GM23338 (cell line): ENCODE results near the gene CD300A. TPM values are rescaled to one million over a fixed set of nuclear protein-coding genes. Genes with fewer than 3 reads are reported as not detected.

Source experiments
- ATAC-seq: fragments of 200-7000 bp; cut with Tn5 transposase; 3 replicates; pipeline ENCODE4 v1.9.1; 2020
- DNase-seq: peaks from one replicate; pipeline ENCODE4 v3.0.0-alpha.2; 2015; ENCODE audit warnings: low spot score
- H2AFZ ChIP-seq: fragments of 200-600 bp; sonication (generic); 2 replicates; pipeline ENCODE4 v1.8.0; 2016; ENCODE audit warnings: antibody characterized with exemption, mild to moderate bottlenecking, moderate library complexity
- H3F3A ChIP-seq: fragments of 200-600 bp; sonication (generic); replicated peaks from 2 replicates; pipeline ENCODE4 v1.8.0; 2017; ENCODE audit warnings: antibody characterized with exemption, mixed run types, low read depth
- H3K27ac ChIP-seq: fragments of 200-600 bp; sonication (generic); 2 replicates; pipeline ENCODE4 v1.6.1; 2016; ENCODE audit warnings: low read depth
- H3K27me3 ChIP-seq: fragments of 200-600 bp; sonication (generic); 2 replicates; pipeline ENCODE4 v1.8.0; 2016; ENCODE audit warnings: mild to moderate bottlenecking, mixed run types, moderate library complexity; ENCODE audit not compliant: insufficient read depth
- H3K36me3 ChIP-seq: fragments of 200-600 bp; sonication (generic); 2 replicates; pipeline ENCODE4 v1.8.0; 2016; ENCODE audit warnings: mild to moderate bottlenecking; ENCODE audit not compliant: insufficient read depth
- H3K4me1 ChIP-seq: fragments of 200-600 bp; sonication (generic); 2 replicates; pipeline ENCODE4 v1.8.0; 2016; ENCODE audit warnings: mild to moderate bottlenecking, moderate library complexity; ENCODE audit not compliant: insufficient read depth
- H3K4me2 ChIP-seq: fragments of 200-600 bp; sonication (generic); 2 replicates; pipeline ENCODE4 v1.7.1; 2017; ENCODE audit warnings: mixed run types
- H3K4me3 ChIP-seq: fragments of 200-600 bp; sonication (generic); 2 replicates; pipeline ENCODE4 v1.6.1; 2016; ENCODE audit warnings: mixed run types
- H3K79me2 ChIP-seq: fragments of 200-600 bp; sonication (generic); replicated peaks from 2 replicates; pipeline ENCODE4 v1.8.0; 2017; ENCODE audit warnings: mild to moderate bottlenecking; ENCODE audit not compliant: insufficient read depth
- H3K9me2 ChIP-seq: fragments of 200-600 bp; sonication (generic); 2 replicates; pipeline ENCODE4 v1.8.0; 2017; ENCODE audit not compliant: insufficient read depth
- H4K20me1 ChIP-seq: fragments of 200-600 bp; sonication (generic); replicated peaks from 2 replicates; pipeline ENCODE4 v1.8.0; 2017; ENCODE audit warnings: mild to moderate bottlenecking; ENCODE audit not compliant: insufficient read depth
- H3K27ac Mint-ChIP-seq: 2 replicates; pipeline ENCODE4 v1.8.0; 2020; ENCODE audit warnings: inconsistent platforms, mild to moderate bottlenecking, moderate library complexity, mixed read lengths
- H3K27me3 Mint-ChIP-seq: 3 replicates; pipeline ENCODE4 v1.8.0; 2022; ENCODE audit warnings: low read depth, mild to moderate bottlenecking, moderate library complexity, mixed read lengths, inconsistent platforms; ENCODE audit not compliant: insufficient read depth, poor library complexity
- H3K36me3 Mint-ChIP-seq: 3 replicates; pipeline ENCODE4 v1.8.0; 2021; ENCODE audit warnings: low read depth, mild to moderate bottlenecking, inconsistent platforms, moderate library complexity, mixed read lengths
- H3K4me1 Mint-ChIP-seq: 3 replicates; pipeline ENCODE4 v1.8.0; 2020; ENCODE audit warnings: mild to moderate bottlenecking, inconsistent platforms, mixed read lengths
- H3K4me3 Mint-ChIP-seq: 3 replicates; pipeline ENCODE4 v1.8.0; 2021; ENCODE audit warnings: moderate library complexity, mild to moderate bottlenecking, inconsistent platforms, mixed read lengths
- H3K9me3 Mint-ChIP-seq: 3 replicates; pipeline ENCODE4 v1.8.0; 2020; ENCODE audit warnings: moderate library complexity, mild to moderate bottlenecking, inconsistent platforms, mixed read lengths
- CREB1 ChIP-seq: fragments of 250-450 bp; sonication (Bioruptor Pico); IDR thresholded peaks from 2 replicates; pipeline ENCODE4 v1.5.0; 2020; ENCODE audit warnings: low read depth, mild to moderate bottlenecking, moderate library complexity
- CTCF ChIP-seq, 2 experiments: fragments of 200-600 bp in 1 of 2; sonication (generic) in 1 of 2; conservative IDR thresholded peaks; 2 replicates each; pipeline versions ENCODE4 v1.5.1 to v1.6.1; 2016 to 2017; ENCODE audit warnings: antibody characterized with exemption in 2 of 2, low read depth in 2 of 2, mild to moderate bottlenecking in 2 of 2, moderate library complexity in 1 of 2
- EZH2phosphoT487 ChIP-seq: fragments of 200-600 bp; sonication (generic); IDR thresholded peaks from one replicate; pipeline ENCODE4 v1.8.1; 2018; ENCODE audit warnings: antibody characterized with exemption; ENCODE audit not compliant: unreplicated experiment
- NANOG ChIP-seq: IDR thresholded peaks from 2 replicates; pipeline ENCODE4 v1.6.1; 2016; ENCODE audit warnings: antibody characterized with exemption, borderline replicate concordance
- POLR2AphosphoS5 ChIP-seq: IDR thresholded peaks from 2 replicates; pipeline ENCODE4 v1.6.1; 2016; ENCODE audit warnings: antibody characterized with exemption, low read depth
- REST ChIP-seq: IDR thresholded peaks from one replicate; pipeline ENCODE4 v1.6.1; 2018; ENCODE audit warnings: antibody characterized with exemption; ENCODE audit not compliant: unreplicated experiment
- ZNF331 ChIP-seq: fragments of 250-450 bp; sonication (Bioruptor Pico); IDR thresholded peaks from 2 replicates; pipeline ENCODE4 v1.5.0; 2020; ENCODE audit warnings: low read depth, mild to moderate bottlenecking, moderate library complexity
- ZNF462 ChIP-seq: fragments of 250-450 bp; sonication (Bioruptor Pico); IDR thresholded peaks from 2 replicates; pipeline ENCODE4 v1.5.0; 2020; ENCODE audit warnings: mild to moderate bottlenecking, moderate library complexity
- polyA plus RNA-seq: library from polyadenylated mRNA; unstranded; fragments of >200 nt; fragmentation: Nextera tagmentation; extraction: Ambion mirVana; gene quantifications from 2 replicates; pipeline ENCODE4 v1.2.1, GENCODE V29; 2016
- total RNA-seq: library from RNA; depleted of rRNA; stranded (reverse); fragments of >200 nt; shearing (Covaris generic); gene quantifications from 2 replicates; pipeline ENCODE4 v1.2.3, GENCODE V29; 2014

Gene CD300A
- total and polyA plus RNA-seq, 2 experiments from 2014 or later, result 0.37 to 0.45 TPM

GRCh38 chr17:74457820-74458166, 8.6 kb upstream of the CD300A start (continued):
- TF ChIP-seq ZNF462 (CRISPR knock-in tag), result no peak
- TF ChIP-seq NANOG, result no peak
- no peak for TF ChIP-seq POLR2AphosphoS5
- no peak for TF ChIP-seq EZH2phosphoT487
- TF ChIP-seq ZNF331 (CRISPR knock-in tag), result no peak
- TF ChIP-seq CREB1, result no peak
- no peak for TF ChIP-seq CTCF (conservative IDR thresholded peaks at IDR 0.05; ENCODE audit: low read depth in 2 of 2)

GRCh38 chr17:74458835-74459234, 7.6 kb upstream of the CD300A start:
- H3K27ac Mint-ChIP-seq, result no peak overlapping the region
- DNase-seq, result no peak
- no peaks in the 10 kb centered on the region for H3K79me2 ChIP-seq
- H3K4me3 ChIP-seq, result no peak overlapping the region
- H3K4me2 ChIP-seq, result no peak overlapping the region
- H3F3A ChIP-seq, result no peaks in the 10 kb centered on the region
- no peaks in the 10 kb centered on the region for H3K36me3 ChIP-seq
- no peak overlapping the region for H3K27ac ChIP-seq
- no peaks in the 10 kb centered on the region for H4K20me1 ChIP-seq
- H3K9me3 Mint-ChIP-seq, result no peaks in the 10 kb centered on the region
- H3K27me3 Mint-ChIP-seq, result peaks cover 7% of the 10 kb centered on the region
- no peak for ATAC-seq
- H3K27me3 ChIP-seq, result peaks cover 8% of the 10 kb centered on the region; the same call in 1 of the 2 replicates
- no peaks in the 10 kb centered on the region for H3K36me3 Mint-ChIP-seq
- H3K9me2 ChIP-seq, result no peaks in the 10 kb centered on the region
- no peak overlapping the region for H3K4me3 Mint-ChIP-seq
- peaks cover 22% of the 10 kb centered on the region for H3K4me1 Mint-ChIP-seq
- H3K4me1 ChIP-seq, result peaks cover 15% of the 10 kb centered on the region
- H2AFZ ChIP-seq, result no peak overlapping the region
- TF ChIP-seq EZH2phosphoT487, result no peak
- no peak for TF ChIP-seq REST
